Stimulated activated CD8-positive, alpha-beta memory T cell treated with anti-CD3 and anti-CD28 coated beads, Interleukin-4, amount 100 ng/mL, for 24 hours (primary cell): ENCODE results near the gene CUEDC2.

ENCODE experiments used
- DNase-seq: peaks from one replicate; pipeline ENCODE4 v3.0.0-alpha.2; 2020; ENCODE audit warnings: low read depth

Gene CUEDC2

GRCh38 chr10:102409604-102410428, 22.6 kb downstream of the CUEDC2 start:
- DNase-seq: no peak

GRCh38 chr10:102408728-102409603, 23.4 kb downstream of the CUEDC2 start:
- DNase-seq: peak; percentile 75

- no peak for DNase-seq
These were observed 24.1 kb downstream of the CUEDC2 start for GRCh38 chr10:102408131-102408727.

GRCh38 chr10:102407425-102408130, 24.8 kb downstream of the CUEDC2 start:
- no peak for DNase-seq

GRCh38 chr10:102406815-102407214, 25.6 kb downstream of the CUEDC2 start:
- no peak for DNase-seq

- DNase-seq: no peak
These were observed 26.7 kb downstream of the CUEDC2 start for GRCh38 chr10:102405632-102406031.

GRCh38 chr10:102405108-102405571, 27.2 kb downstream of the CUEDC2 start:
- DNase-seq: no peak

- no peak for DNase-seq
These were observed 27.8 kb downstream of the CUEDC2 start for GRCh38 chr10:102404361-102405107.

GRCh38 chr10:102403115-102403514, 29.3 kb downstream of the CUEDC2 start:
- no peak for DNase-seq

GRCh38 chr10:102402512-102402896, 29.9 kb downstream of the CUEDC2 start:
- DNase-seq: no peak

- DNase-seq: no peak
These were observed 30.5 kb downstream of the CUEDC2 start for GRCh38 chr10:102401735-102402511.

GRCh38 chr10:102401342-102401654, 31.1 kb downstream of the CUEDC2 start:
- DNase-seq: no peak

GRCh38 chr10:102400598-102401341, 31.6 kb downstream of the CUEDC2 start:
- DNase-seq: no peak

- no peak for DNase-seq
These were observed 32.3 kb downstream of the CUEDC2 start for GRCh38 chr10:102400076-102400475.

GRCh38 chr10:102399217-102400021, 33.0 kb downstream of the CUEDC2 start:
- DNase-seq: peak; percentile 78

GRCh38 chr10:102398172-102399020, 34.0 kb downstream of the CUEDC2 start:
- DNase-seq: no peak

- no peak for DNase-seq
These were observed 34.9 kb downstream of the CUEDC2 start for GRCh38 chr10:102397222-102398171.
